Activated CD4-positive, alpha-beta T cell treated with anti-CD3 and anti-CD28 coated beads for 4 hours (primary cell): Measurements from ENCODE around the gene SAMD4A.

Experiments
- DNase-seq, 2 donors: peaks; one replicate each; pipeline ENCODE4 v3.0.0-alpha.2; 2020

SAMD4A gene, protein sequence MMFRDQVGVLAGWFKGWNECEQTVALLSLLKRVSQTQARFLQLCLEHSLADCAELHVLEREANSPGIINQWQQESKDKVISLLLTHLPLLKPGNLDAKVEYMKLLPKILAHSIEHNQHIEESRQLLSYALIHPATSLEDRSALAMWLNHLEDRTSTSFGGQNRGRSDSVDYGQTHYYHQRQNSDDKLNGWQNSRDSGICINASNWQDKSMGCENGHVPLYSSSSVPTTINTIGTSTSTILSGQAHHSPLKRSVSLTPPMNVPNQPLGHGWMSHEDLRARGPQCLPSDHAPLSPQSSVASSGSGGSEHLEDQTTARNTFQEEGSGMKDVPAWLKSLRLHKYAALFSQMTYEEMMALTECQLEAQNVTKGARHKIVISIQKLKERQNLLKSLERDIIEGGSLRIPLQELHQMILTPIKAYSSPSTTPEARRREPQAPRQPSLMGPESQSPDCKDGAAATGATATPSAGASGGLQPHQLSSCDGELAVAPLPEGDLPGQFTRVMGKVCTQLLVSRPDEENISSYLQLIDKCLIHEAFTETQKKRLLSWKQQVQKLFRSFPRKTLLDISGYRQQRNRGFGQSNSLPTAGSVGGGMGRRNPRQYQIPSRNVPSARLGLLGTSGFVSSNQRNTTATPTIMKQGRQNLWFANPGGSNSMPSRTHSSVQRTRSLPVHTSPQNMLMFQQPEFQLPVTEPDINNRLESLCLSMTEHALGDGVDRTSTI

GRCh38 chr14:54566410-54567223, at the start of gene SAMD4A:
Gene SAMD4A (plus strand): TSS chr14:54567128. CDS start chr14:54567917, 789 bp downstream.
- peak; percentile 69 to 71 for DNase-seq

DNA sequence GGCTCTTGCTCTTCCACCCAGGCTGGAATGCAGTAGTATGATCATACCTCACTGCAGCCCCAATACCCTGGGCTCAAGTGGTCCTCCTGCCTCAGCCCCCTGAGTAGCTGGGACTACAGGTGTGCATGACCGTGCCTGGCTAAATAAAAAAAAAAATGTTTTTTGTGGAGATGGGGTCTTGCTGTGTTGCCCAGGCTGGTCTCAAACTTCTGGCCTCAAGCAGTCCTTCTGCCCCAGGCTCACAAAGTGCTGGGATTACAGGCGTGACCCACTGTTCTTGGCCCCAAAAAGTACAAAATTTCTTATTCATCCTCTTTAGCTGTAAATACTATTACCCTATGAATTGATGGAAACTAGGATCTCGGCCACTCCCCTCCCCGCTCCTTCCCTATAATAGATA, 42.5 kb upstream of the SAMD4A start:
- DNase-seq = no peak

- no peak for DNase-seq
These were observed 38.0 kb upstream of the SAMD4A start for GRCh38 chr14:54528973-54529372.

DNA sequence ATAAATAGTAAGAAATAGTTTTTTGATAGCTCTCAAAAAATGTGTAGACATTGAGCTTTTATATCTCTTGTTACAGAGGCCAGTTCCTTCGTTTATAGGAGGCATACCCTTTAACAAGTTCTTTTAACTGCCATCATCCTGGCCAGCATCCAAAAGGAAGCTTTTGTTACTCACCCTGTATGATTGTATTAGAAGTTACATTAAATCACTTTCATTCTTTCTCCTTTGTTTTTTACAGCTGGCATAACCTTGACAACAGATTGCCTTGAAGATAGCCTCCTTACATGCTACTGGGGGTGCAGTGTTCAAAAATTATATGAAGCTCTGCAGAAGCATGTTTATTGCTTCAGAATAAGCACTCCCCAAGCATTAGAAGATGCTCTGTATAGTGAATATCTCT, 37.1 kb upstream of the SAMD4A start:
- no peak for DNase-seq

DNA sequence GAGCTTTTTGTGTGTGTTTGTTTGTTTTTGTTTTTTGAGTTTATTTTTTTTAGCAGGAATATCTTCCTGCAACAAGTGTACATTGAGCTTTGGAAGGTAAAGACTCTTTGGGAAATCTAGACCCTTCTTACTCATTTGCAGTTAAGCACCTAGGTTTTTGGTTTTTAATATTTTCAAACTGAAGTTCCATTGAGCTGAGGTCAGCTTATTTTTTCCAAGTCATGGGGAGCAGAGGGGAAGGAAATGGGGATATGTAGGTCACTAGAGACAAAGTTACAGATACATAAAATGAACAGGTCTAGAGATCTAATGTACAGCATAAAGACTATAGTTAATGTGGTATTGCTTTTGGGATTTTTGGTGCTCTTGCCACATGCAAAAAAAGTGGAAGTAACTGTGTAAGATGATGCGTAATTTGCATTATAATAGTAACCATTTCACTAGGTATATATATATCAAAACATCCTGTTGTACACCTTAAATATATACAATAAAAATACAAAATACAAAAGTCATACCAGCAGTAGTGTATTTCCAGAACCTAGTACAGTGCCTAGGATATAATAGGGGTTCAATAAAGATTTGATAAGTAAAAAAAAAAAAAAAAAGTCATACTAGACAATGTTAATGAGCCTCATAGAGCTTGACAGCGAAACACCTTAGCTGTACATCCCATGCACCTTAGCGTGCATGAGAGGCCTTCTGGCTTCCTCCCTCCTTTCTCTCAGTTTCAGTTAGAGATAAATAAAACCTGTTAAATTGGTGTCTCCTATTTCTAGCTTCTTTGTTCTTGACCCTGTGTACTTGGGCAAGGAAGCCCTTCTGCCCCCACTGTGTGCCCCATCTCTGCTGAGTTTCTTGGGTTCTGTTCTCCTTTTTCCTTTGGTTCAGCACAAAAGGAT, 34.6 kb upstream of the SAMD4A start:
- no peak for DNase-seq

GRCh38 chr14:54533100-54533499, 33.8 kb upstream of the SAMD4A start:
- DNase-seq = no peak

DNA sequence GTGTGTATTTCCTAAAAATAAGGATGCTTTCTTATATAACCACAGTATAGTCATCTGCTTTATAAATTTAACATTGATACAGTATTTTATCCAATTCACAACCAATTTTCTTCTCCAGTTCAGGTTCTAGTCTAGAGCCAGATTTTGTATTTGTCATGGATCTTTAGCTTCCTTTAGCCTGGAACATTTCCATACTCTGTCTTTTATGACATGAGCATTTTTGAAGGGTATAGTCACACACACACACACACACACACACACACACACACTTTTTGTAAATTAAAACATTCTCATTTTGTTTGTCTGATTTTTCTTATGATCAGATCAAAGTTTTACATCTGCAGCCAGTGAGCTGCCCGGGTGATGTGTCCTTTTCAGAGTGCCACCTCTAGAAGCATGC, 31.8 kb upstream of the SAMD4A start:
- no peak for DNase-seq

- no peak for DNase-seq
These were observed 31.3 kb upstream of the SAMD4A start for GRCh38 chr14:54535646-54536045.

DNA sequence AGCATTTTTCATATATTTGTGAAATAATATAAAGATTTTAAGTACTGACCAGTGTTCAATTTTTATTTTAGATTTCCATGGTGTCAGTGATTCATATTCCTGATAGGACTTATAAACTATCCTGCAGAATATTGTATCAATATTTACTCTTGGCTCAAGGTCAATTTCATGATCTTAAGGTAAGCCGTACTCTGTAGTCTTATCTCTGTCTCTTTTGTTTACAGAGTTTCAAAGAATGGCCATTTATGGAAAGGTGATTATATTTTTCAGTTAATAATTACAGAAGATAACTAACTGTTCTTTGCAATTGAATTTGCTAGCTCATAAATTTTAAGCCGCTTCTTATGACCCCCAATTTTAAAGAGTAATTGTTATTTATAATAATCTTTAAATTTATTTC, 29.3 kb upstream of the SAMD4A start:
- DNase-seq = no peak

DNA sequence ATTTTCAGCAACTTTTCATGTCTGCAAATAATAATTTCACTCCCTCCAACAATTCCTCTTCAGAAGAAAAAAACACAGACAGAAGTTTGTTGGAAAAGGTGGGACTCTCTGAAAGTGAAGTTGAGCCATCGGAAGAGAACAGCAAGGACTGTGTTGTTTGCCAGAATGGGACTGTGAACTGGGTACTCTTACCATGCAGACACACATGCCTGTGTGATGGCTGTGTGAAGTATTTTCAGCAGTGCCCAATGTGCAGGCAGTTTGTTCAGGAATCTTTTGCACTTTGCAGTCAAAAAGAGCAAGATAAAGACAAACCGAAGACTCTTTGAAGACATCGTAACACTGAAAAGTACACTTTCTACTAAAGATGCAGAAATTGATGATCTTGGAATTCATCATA, 28.9 kb upstream of the SAMD4A start:
- no peak for DNase-seq

- no peak for DNase-seq
These were observed 19.3 kb upstream of the SAMD4A start for GRCh38 chr14:54547583-54547982.

GRCh38 chr14:54548491-54548890, 18.4 kb upstream of the SAMD4A start:
- no peak for DNase-seq

- no peak for DNase-seq
These were observed 17.1 kb upstream of the SAMD4A start for GRCh38 chr14:54549862-54550261.

- DNase-seq = no peak
These were observed 16.4 kb upstream of the SAMD4A start for GRCh38 chr14:54550514-54550913.

GRCh38 chr14:54554401-54554800, 12.5 kb upstream of the SAMD4A start:
- no peak for DNase-seq

DNA sequence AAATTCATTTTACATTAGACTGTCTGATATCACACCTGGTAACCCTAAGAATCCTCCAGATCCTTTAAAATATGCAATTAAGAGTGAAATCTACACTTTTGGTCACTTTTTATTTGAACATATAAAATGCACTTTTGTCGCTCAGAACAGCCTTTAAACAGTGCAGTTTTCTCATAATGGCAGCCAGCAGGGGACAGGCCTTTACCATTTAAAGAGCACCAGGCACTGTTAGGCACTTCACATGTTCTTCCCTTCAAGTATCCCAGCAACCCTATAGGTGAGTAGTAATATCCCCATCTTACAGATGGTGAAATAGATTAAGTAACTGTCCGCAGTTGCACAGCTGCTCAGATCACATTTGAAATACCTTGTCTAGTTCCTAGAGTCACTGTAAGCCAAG, 11.3 kb upstream of the SAMD4A start:
- no peak for DNase-seq

GRCh38 chr14:54556535-54556934, 10.4 kb upstream of the SAMD4A start:
- no peak for DNase-seq

GRCh38 chr14:54562334-54562733, 4.6 kb upstream of the SAMD4A start:
- DNase-seq = no peak

DNA sequence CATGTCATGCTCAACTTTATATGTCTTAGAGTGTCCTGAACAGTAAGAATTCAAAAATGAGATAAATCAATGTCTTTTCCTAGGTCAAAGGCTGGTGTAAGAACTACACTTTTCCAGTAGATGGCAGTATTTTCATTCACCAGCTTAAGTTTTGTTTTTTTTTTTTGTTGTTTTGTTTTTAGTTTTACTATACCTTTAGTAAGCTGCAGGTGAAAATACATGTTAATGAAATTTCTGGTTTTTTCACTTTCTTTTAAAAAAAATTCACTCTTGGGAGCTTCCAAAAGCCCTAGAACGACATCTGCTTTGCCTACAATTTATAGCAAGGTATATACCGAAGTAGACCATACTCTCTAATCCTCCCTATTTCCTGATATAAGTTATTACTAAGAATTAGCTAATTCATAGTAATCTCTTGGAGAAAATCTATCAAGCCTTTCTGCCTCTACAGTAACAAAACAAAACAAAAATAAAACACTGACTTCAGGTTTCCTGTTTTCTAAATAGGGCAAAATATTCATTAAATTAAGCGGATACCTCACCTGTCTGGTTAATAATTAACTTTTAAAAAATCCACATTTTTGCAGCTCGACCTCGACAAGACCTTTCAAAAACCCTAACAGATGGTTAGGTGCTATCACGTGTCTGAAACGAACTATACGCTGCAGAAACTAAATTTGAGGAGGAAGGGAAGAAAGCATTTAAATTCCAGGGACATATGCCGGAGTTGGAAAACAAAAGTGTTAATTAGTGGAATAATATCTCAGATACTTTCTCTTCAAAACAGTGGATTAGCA, 2.7 kb upstream of the SAMD4A start:
- DNase-seq = no peak

DNA sequence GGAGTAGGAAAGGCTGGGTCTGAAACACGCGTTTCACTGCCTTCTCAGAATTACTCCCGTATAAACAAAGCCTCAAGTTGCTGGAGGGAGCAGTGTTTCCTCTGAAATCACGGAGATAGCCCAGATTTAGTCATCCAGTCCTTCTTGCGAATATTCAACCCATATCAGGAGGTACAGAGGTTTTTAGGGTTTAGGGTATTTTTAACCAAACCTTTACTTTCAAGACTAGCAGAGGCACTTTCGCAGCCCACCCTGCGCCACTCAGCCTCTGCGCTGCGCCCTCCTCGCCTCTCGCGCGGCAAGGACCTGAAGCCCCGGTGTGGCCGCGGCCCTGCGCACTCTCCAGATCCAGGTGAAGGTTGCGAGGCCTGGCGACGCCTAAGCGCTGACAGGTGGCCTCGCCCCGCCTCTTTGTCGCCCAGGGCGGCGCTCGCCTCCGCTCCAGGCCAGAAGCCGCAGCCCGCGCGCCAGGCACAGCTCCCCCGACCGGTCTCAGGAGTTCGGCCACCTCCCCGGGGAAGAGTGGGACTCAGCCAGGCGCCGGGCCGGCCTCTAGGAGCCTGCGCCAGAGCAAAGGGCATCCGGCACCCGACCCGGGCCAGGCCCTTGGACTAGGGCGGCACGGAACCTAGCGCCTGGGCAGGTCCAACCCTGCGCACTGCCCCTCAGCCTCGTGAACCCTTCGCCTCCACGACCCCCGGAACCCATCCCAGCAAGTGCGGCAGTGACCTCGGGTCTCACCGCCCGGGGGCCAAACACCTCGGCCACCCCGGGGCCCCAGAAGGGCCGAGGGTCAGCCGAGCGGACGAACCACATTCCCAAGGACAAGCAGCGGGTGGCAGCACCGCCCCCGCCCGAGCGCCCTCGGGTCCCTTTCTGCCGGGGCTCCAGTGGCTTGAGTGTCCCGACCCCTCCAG, 1.8 kb upstream of the SAMD4A start:
- peak; percentile 52 to 64 for DNase-seq
